NOMO-1 treated with DMSO at 0.1 percent for 48 hours (cell line): ENCODE measurements around the gene NANOS3.
"Not testable (repeated sequence)": the region's sequence is repeated elsewhere in the genome, so short reads cannot be mapped to it uniquely, and the experiment has no call there.

ENCODE experiments used
- DNase-seq: peaks from one replicate; lab custom pipeline; 2025; ENCODE audit not compliant: unreplicated experiment; lab: John Stamatoyannopoulos, UW

NANOS3 gene

GRCh38 chr19:13843104-13843921, 33.6 kb upstream of the NANOS3 start:
- DNase-seq: no peak

DNA sequence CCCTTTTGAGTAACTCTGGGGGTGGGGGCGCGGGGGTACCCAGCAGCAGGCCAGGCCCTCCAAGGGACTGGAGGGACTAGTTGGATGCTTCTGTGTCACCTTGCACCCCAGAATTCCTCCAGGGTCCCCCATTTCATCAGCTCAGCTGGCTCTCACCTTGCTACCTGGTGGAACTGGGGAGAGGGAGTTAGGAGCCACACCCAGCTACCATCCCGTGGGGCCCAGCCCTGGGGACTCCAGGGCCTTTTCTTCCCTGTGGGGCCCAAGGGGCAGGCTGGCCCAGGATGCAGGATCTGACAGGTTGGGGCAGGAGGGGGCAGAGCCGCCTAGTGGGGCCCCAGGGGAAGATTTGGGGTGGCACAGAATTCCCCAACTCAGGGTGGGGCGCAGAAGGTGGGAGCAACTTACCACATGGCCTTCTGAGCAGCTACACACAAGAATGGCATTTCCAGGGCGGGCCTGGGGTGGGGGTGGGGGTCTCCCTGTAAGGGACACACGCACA, 32.8 kb upstream of the NANOS3 start:
- DNase-seq: no peak

- peak; percentile 94 for DNase-seq
Measured at GRCh38 chr19:13846557-13847406, 30.2 kb upstream of the NANOS3 start.

- DNase-seq: peak; percentile 77
Measured at GRCh38 chr19:13847407-13848339, 29.3 kb upstream of the NANOS3 start.

- no peak for DNase-seq
Measured at GRCh38 chr19:13848340-13848677, 28.6 kb upstream of the NANOS3 start.

GRCh38 chr19:13848798-13849676, 27.9 kb upstream of the NANOS3 start:
- no peak for DNase-seq

GRCh38 chr19:13849991-13850909, 26.7 kb upstream of the NANOS3 start:
- DNase-seq: peak; percentile 48

DNA sequence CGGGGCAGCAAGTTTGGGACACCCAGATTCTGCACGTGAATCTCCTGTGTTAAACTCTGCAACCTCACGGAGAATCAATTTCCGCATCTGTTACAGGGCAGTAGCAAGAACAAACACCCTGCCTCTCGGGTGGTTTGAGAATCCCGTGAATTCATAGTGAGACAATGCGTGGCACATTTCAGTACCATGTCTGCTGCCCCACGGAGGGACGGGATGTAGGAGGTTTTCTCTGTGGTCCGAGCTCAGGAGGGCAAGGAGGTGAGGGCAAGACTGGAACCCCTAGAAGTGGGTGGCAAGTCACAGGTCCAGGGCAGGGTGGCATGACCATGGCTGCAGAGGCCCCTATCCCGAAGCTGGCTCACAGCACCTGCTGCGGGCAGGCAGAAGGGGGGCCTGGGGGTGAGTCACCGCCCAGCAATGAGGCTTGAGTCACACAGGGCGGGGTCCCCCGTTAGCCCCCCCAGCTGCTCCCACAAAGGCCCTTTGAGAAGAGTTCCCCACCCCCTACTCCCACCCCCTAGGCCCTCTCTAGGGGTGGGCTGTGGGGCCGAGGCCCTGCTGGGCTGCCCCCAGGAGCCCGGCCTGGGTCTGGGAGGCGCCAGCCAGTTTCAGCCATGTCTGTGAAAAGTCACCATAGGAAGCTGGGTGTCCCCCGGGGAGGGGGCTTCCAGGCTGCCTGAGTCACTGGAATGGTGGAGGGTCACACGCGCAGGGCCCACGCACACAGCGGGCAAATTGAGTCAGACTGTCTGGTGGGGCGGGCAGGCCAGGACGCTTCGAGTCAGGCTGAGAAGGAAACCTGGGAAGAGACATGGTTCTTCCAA, 25.8 kb upstream of the NANOS3 start:
- peak; percentile 55 for DNase-seq

- not testable (repeated sequence) for DNase-seq
Measured at GRCh38 chr19:13851734-13852114, 25.2 kb upstream of the NANOS3 start.

- DNase-seq: not testable (repeated sequence)
Measured at GRCh38 chr19:13852171-13852707, 24.7 kb upstream of the NANOS3 start.

- no peak for DNase-seq
Measured at GRCh38 chr19:13856497-13856896, 20.4 kb upstream of the NANOS3 start.

GRCh38 chr19:13859361-13859880, 17.5 kb upstream of the NANOS3 start:
- no peak for DNase-seq

- no peak for DNase-seq
Measured at GRCh38 chr19:13860679-13861391, 16.1 kb upstream of the NANOS3 start.

- DNase-seq: no peak
Measured at GRCh38 chr19:13861392-13861713, 15.6 kb upstream of the NANOS3 start.

DNA sequence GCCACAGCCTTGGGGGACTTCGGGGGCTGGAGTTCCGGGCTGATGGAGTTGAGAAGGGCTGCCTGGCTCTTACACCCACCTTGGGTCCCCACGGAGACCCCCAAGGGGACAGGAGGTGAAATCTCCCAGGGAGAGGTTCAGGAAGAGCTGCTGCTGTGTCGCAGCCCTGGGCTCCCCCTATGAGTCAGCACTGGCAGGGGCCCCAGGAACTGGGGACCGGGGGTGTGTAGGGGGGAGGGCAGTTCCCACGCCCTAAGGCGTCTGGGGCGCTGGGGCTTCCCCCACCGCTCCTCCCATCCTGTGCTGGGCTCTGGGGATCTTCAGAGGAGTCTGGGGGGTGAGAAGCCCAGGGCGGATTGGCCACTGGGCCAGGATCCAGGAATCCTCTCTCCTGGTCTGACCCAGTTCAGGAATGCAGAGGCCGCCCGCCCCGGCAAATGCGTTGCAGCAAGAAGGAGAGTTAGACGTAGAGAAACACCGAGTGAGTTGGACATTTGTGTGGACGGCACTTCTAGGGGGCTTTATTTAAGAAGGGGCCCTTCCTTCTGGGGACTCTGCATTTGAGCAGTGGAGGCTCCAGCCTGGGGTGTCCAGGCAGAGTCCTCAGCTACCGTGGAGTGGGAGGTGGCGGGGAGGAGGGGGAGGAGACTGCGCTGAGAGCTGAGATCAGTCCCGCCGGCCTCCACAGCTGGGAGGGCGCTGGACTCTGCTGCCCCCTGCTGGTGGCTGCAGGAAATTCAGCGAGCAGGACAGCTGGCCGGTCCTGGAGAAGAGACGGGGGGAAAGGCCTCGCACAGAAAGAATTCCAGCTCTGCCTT, 15.0 kb upstream of the NANOS3 start:
- peak; percentile 78 for DNase-seq

DNA sequence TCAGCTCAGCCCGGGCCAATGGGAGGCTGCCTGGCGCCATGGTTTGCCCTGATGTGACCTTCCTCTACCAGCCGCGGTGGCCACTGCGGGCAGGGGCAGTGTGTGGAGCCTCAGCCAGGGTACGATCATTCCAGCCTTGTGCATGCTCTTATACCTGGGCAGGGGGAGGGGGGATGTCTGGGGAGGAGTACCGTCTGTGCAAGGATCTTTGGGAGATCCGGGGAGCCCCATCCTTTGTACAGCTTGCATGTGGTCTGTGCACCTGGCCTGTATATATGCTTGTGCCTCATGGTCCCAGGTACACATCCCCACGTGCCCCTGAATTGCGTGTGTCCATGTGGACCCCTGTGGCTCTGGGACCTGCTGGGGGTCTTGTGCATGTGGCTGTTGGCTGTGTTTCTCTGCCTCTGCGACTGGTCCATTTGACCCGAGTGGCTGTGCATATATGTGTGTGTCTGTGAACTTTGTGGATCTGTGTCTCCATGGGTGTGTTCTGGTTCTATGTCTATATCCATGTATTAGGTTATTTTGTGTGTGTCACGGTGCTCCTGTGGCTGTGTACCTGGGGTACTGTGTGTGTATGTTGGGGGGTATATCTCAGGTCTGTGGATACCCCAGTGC, 12.8 kb upstream of the NANOS3 start:
- DNase-seq: no peak
